GM23248 (cell line): ENCODE measurements around the gene ANAPC2. TPM values are rescaled to one million over a fixed set of nuclear protein-coding genes. Genes with fewer than 3 reads are reported as not detected.
"Not testable (repeated sequence)": the region's sequence is repeated elsewhere in the genome, so short reads cannot be mapped to it uniquely, and the experiment has no call there.

Experiments used
- DNase-seq: peaks from one replicate; pipeline ENCODE4 v3.0.0-alpha.2; 2015
- H2AFZ ChIP-seq: fragments of 200-600 bp; sonication (generic); 2 replicates; pipeline ENCODE4 v1.6.1; 2016; ENCODE audit warnings: antibody characterized with exemption
- H3F3A ChIP-seq: fragments of 200-600 bp; sonication (generic); 2 replicates; pipeline ENCODE4 v1.6.1; 2016; ENCODE audit warnings: mild to moderate bottlenecking, antibody characterized with exemption, mixed run types; ENCODE audit not compliant: insufficient read depth
- H3K27ac ChIP-seq: fragments of 200-600 bp; sonication (generic); 2 replicates; pipeline ENCODE4 v1.5.1; 2016; ENCODE audit warnings: mild to moderate bottlenecking
- H3K27me3 ChIP-seq: fragments of 200-600 bp; sonication (generic); replicated peaks from 2 replicates; pipeline ENCODE4 v1.6.1; 2016; ENCODE audit warnings: mild to moderate bottlenecking; ENCODE audit not compliant: insufficient read depth
- H3K36me3 ChIP-seq: fragments of 200-600 bp; sonication (generic); 2 replicates; pipeline ENCODE4 v1.6.1; 2016; ENCODE audit warnings: low read depth, mild to moderate bottlenecking
- H3K4me1 ChIP-seq: fragments of 200-600 bp; sonication (generic); 2 replicates; pipeline ENCODE4 v1.6.1; 2016; ENCODE audit warnings: mild to moderate bottlenecking; ENCODE audit not compliant: insufficient read depth
- H3K4me2 ChIP-seq: fragments of 200-600 bp; sonication (generic); one replicate; pipeline ENCODE4 v1.6.1; 2016; ENCODE audit warnings: mild to moderate bottlenecking; ENCODE audit not compliant: unreplicated experiment
- H3K4me3 ChIP-seq: fragments of 200-600 bp; sonication (generic); 2 replicates; pipeline ENCODE4 v1.5.1; 2016; ENCODE audit warnings: mild to moderate bottlenecking
- H3K79me2 ChIP-seq: fragments of 200-600 bp; sonication (generic); 2 replicates; pipeline ENCODE4 v1.6.1; 2016; ENCODE audit warnings: mild to moderate bottlenecking; ENCODE audit not compliant: insufficient read depth
- H3K9ac ChIP-seq: fragments of 200-600 bp; sonication (generic); 2 replicates; pipeline ENCODE4 v1.6.1; 2016; ENCODE audit warnings: mild to moderate bottlenecking
- H3K9me2 ChIP-seq: fragments of 200-600 bp; sonication (generic); 2 replicates; pipeline ENCODE4 v1.6.1; 2016; ENCODE audit warnings: mixed run types, mild to moderate bottlenecking, moderate library complexity; ENCODE audit not compliant: insufficient read depth
- H3K9me3 ChIP-seq: fragments of 200-600 bp; sonication (generic); one replicate; pipeline ENCODE4 v1.6.1; 2017; ENCODE audit warnings: low read depth
- H4K20me1 ChIP-seq: fragments of 200-600 bp; sonication (generic); 2 replicates; pipeline ENCODE4 v1.6.0; 2016; ENCODE audit not compliant: insufficient read depth
- EZH2 ChIP-seq: fragments of 200-600 bp; sonication (generic); IDR thresholded peaks from 2 replicates; pipeline ENCODE4 v1.6.1; 2018; ENCODE audit warnings: antibody characterized with exemption, mild to moderate bottlenecking; ENCODE audit not compliant: insufficient read depth, poor library complexity, severe bottlenecking
- EZH2phosphoT487 ChIP-seq: fragments of 200-600 bp; sonication (generic); IDR thresholded peaks from 2 replicates; pipeline ENCODE4 v1.6.1; 2018; ENCODE audit warnings: antibody characterized with exemption, moderate library complexity, mild to moderate bottlenecking, low read depth; ENCODE audit not compliant: insufficient read depth
- WGBS, 2 experiments: methylation state at CpG; one replicate each; pipeline ENCODE4 v1.1.6; 2015 to 2017; ENCODE audit warnings: low lambda C conversion rate in 2 of 2, low coverage in 1 of 2; ENCODE audit errors: missing lambda C conversion rate in 2 of 2; 5-methylcytosine and 5-hydroxymethylcytosine counted together
- in situ Hi-C: fragments of 300-500 bp; cut with MboI; formaldehyde crosslinking; loops from 2 replicates; pipeline ENCODE4 v1.15.0; 2020
- polyA plus RNA-seq: library from polyadenylated mRNA; unstranded; fragments of >200 nt; fragmentation: Nextera tagmentation; extraction: Ambion mirVana; gene quantifications from 2 replicates; pipeline ENCODE4 v1.2.1, GENCODE V29; 2016
- total RNA-seq: library from RNA; depleted of rRNA; stranded (reverse); fragments of >200 nt; shearing (Covaris generic); gene quantifications from 2 replicates; pipeline ENCODE4 v1.2.3, GENCODE V29; 2014

Gene ANAPC2
- total and polyA plus RNA-seq, 2 experiments from 2014 or later = 13.6 to 24.0 TPM

GRCh38 chr9:137138058-137138721, 50.2 kb downstream of the ANAPC2 start:
- Histone ChIP-seq H3K4me2 (no peak overlapping the region), H3K27me3 (peaks cover 35% of the 10 kb centered on the region), H4K20me1 (no peaks in the 10 kb centered on the region), H3F3A (peaks cover 2% of the 10 kb centered on the region; the same call in 1 of the 2 replicates), H3K27ac (no peak overlapping the region), H3K36me3 (no peaks in the 10 kb centered on the region), H3K9me3 (no peaks in the 10 kb centered on the region), H3K4me3 (no peak overlapping the region), H3K9me2 (no peaks in the 10 kb centered on the region), H3K79me2 (no peaks in the 10 kb centered on the region), H3K4me1 (no peaks in the 10 kb centered on the region), H2AFZ (no peak overlapping the region), H3K9ac (no peak overlapping the region)
- in situ Hi-C loops = no loop called here
- no peak for DNase-seq
- 5 to 7% methylated on average over 19 to 25 of the region's 25 CpGs for WGBS, 2 experiments
- no peak for TF ChIP-seq EZH2
- TF ChIP-seq EZH2phosphoT487 = no peak

- no peak for TF ChIP-seq EZH2phosphoT487
- TF ChIP-seq EZH2 = no peak
Observed at GRCh38 chr9:137136881-137137607, 51.3 kb downstream of the ANAPC2 start.

GRCh38 chr9:137136261-137136880, 52.0 kb downstream of the ANAPC2 start:
- no peak overlapping the region for H3K4me2 ChIP-seq
- DNase-seq = no peak
- peaks cover 5% of the 10 kb centered on the region; the same call in 1 of the 2 replicates for H3F3A ChIP-seq
- H3K9ac ChIP-seq = no peak overlapping the region
- H2AFZ ChIP-seq = no peak overlapping the region
- no peaks in the 10 kb centered on the region for H3K79me2 ChIP-seq
- no peaks in the 10 kb centered on the region for H3K36me3 ChIP-seq
- in situ Hi-C loops = no loop called here
- no peaks in the 10 kb centered on the region for H4K20me1 ChIP-seq
- no peaks in the 10 kb centered on the region for H3K9me3 ChIP-seq
- WGBS, 2 experiments = 24% methylated on average over 23 to 25 of the region's 27 CpGs
- no peak overlapping the region for H3K4me3 ChIP-seq
- no peaks in the 10 kb centered on the region for H3K4me1 ChIP-seq
- H3K27me3 ChIP-seq = peaks cover 35% of the 10 kb centered on the region
- H3K9me2 ChIP-seq = no peaks in the 10 kb centered on the region
- TF ChIP-seq EZH2phosphoT487 (no peak), EZH2 (no peak)
- H3K27ac ChIP-seq = no peak overlapping the region

More at GRCh38 chr9:137136881-137137607, 51.3 kb downstream of the ANAPC2 start:
- Histone ChIP-seq H3K4me2 (no peak overlapping the region), H3K27me3 (peaks cover 35% of the 10 kb centered on the region), H3K4me3 (no peak overlapping the region), H3K4me1 (no peaks in the 10 kb centered on the region), H3K9me2 (no peaks in the 10 kb centered on the region), H3K9ac (no peak overlapping the region), H3K79me2 (no peaks in the 10 kb centered on the region), H3K36me3 (no peaks in the 10 kb centered on the region), H3K9me3 (no peaks in the 10 kb centered on the region), H3K27ac (no peak overlapping the region), H4K20me1 (no peaks in the 10 kb centered on the region), H2AFZ (no peak overlapping the region), H3F3A (peaks cover 5% of the 10 kb centered on the region; the same call in 1 of the 2 replicates)
- DNase-seq = no peak
- 55 to 65% methylated on average over 22 to 23 of the region's 23 CpGs for WGBS, 2 experiments
- in situ Hi-C loops = no loop called here

DNA sequence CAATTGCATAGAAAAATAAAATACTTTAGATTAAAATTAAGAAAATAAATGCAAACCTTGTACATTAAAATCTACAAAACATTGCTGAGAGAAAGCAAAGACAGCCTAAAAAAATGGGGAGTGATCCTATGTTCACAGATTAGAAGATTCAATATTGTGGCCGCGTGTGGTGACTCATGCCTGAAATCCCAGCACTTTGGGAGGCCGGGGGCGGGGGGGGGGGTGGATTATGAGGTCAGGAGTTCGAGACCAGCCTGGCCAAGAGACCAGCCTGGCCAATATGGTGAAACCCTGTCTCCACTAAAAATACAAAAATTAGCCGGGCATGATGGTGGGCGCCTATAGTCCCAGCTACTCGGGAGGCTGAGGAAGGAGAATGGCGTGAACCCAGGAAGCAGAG, 53.2 kb downstream of the ANAPC2 start:
- H3K9ac ChIP-seq, H3K4me3 ChIP-seq, in situ Hi-C loops, H2AFZ ChIP-seq, DNase-seq, H3K4me1 ChIP-seq, H3K79me2 ChIP-seq, H3K9me2 ChIP-seq, H4K20me1 ChIP-seq, H3K27ac ChIP-seq, H3K9me3 ChIP-seq, H3K36me3 ChIP-seq, H3K4me2 ChIP-seq, H3F3A ChIP-seq: not testable (repeated sequence)
- 70 to 71% methylated on average over 9 of the region's 9 CpGs for WGBS, 2 experiments
- peaks cover 30% of the 10 kb centered on the region for H3K27me3 ChIP-seq
